ENCODE results near the gene AKT3.

Gene AKT3

GRCh38 chr1:243462929-243463697 lies 386.9 kb downstream of the AKT3 start:
- DNase-seq (ENCODE audit: low read depth in 2 of 2): no peak

GRCh38 chr1:243461700-243462099 lies 388.3 kb downstream of the AKT3 start:
- DNase-seq (ENCODE audit: low read depth in 2 of 2): no peak

GRCh38 chr1:243459059-243459458 lies 391.0 kb downstream of the AKT3 start:
- no peak for DNase-seq (ENCODE audit: low read depth in 2 of 2)

- no peak for DNase-seq (ENCODE audit: low read depth in 2 of 2)
Measured at GRCh38 chr1:243457363-243457982, 392.6 kb downstream of the AKT3 start.

GRCh38 chr1:243455760-243456651 lies 394.0 kb downstream of the AKT3 start:
- DNase-seq (ENCODE audit: low read depth in 2 of 2): no peak

- no peak for DNase-seq (ENCODE audit: low read depth in 2 of 2)
Measured at GRCh38 chr1:243454328-243454997, 395.6 kb downstream of the AKT3 start.

GRCh38 chr1:243452092-243452491 lies 398.0 kb downstream of the AKT3 start:
- no peak for DNase-seq (ENCODE audit: low read depth in 2 of 2)

GRCh38 chr1:243449373-243449772 lies 400.7 kb downstream of the AKT3 start:
- no peak for DNase-seq (ENCODE audit: low read depth in 2 of 2)

GRCh38 chr1:243447844-243448243 lies 402.2 kb downstream of the AKT3 start:
- no peak for DNase-seq (ENCODE audit: low read depth in 2 of 2)

GRCh38 chr1:243447347-243447746 lies 402.7 kb downstream of the AKT3 start:
- no peak for DNase-seq (ENCODE audit: low read depth in 2 of 2)

GRCh38 chr1:243443557-243443956 lies 406.5 kb downstream of the AKT3 start:
- no peak for DNase-seq (ENCODE audit: low read depth in 2 of 2)

GRCh38 chr1:243441601-243442000 lies 408.4 kb downstream of the AKT3 start:
- no peak for DNase-seq (ENCODE audit: low read depth in 2 of 2)

- no peak for DNase-seq (ENCODE audit: low read depth in 2 of 2)
Measured at GRCh38 chr1:243440406-243440805, 409.6 kb downstream of the AKT3 start.

- DNase-seq (ENCODE audit: low read depth in 2 of 2): no peak
Measured at GRCh38 chr1:243438815-243439214, 411.2 kb downstream of the AKT3 start.
